Uterus (tissue), 4 donors: ENCODE results near the gene BTN2A1. TPM values are rescaled to one million over a fixed set of nuclear protein-coding genes. Genes with fewer than 3 reads are reported as not detected.
"Not testable (repeated sequence)": the region's sequence is repeated elsewhere in the genome, so short reads cannot be mapped to it uniquely, and the experiment has no call there.

Experiments used
- DNase-seq, 2 donors: peaks; one replicate each; pipeline ENCODE4 v3.0.0-alpha.2; 2019 to 2020
- H3K27ac ChIP-seq, 2 donors: fragments of 200-600 bp; sonication (generic); 1 replicate in 1 of 2; 2 replicates in 1 of 2; pipeline ENCODE4 v1.5.1; 2016 to 2018
- H3K27me3 ChIP-seq, 2 donors: fragments of 200-600 bp; sonication (generic); one replicate each; pipeline ENCODE4 v1.5.1; 2018 to 2019; ENCODE audit warnings: control low read depth in 1 of 2
- H3K36me3 ChIP-seq, 2 donors: fragments of 200-600 bp; sonication (generic); one replicate each; pipeline ENCODE4 v1.5.1; 2019; ENCODE audit warnings: control low read depth in 1 of 2
- H3K4me1 ChIP-seq, 2 donors: fragments of 200-600 bp; sonication (generic); one replicate each; pipeline ENCODE4 v1.5.1; 2018 to 2019; ENCODE audit warnings: control low read depth in 1 of 2
- H3K4me3 ChIP-seq, 2 donors: fragments of 200-600 bp; sonication (generic); 1 replicate in 1 of 2; 2 replicates in 1 of 2; pipeline ENCODE4 v1.5.1; 2018 to 2019; ENCODE audit warnings: mild to moderate bottlenecking in 1 of 2
- H3K9me3 ChIP-seq, 2 donors: fragments of 200-600 bp; sonication (generic); one replicate each; pipeline ENCODE4 v1.5.1; 2019; ENCODE audit warnings: control low read depth in 1 of 2
- POLR2A ChIP-seq, 2 donors: fragments of 450-650 bp; IDR thresholded peaks; one replicate each; pipeline ENCODE4 v1.6.1; 2016; ENCODE audit warnings: antibody characterized with exemption in 2 of 2, mild to moderate bottlenecking in 1 of 2, moderate library complexity in 1 of 2
- intact Hi-C: fragments of 100-400 bp; cut with DNase I; formaldehyde crosslinking; loops from one replicate; pipeline ENCODE4 v1.15.1; 2023; ENCODE audit warnings: low total_unique reads
- total RNA-seq, 4 donors: library from RNA; depleted of rRNA in 3 of 4; stranded (reverse); fragments of >200 nt in 3 of 4; gene quantifications; one replicate each; pipeline versions ENCODE4 v1.1.0 to v1.2.4, GENCODE V29; 2014 to 2023
- TF ChIP-seq, protein P1 (sequence below), 4 experiments: fragments of 200-600 bp in 2 of 4; fragments of 450-650 bp in 2 of 4; sonication (generic) in 2 of 4; IDR thresholded peaks; one replicate each; pipeline ENCODE4 v1.5.1; 2016 to 2019; ENCODE audit warnings: antibody characterized with exemption in 4 of 4, mild to moderate bottlenecking in 2 of 4, moderate library complexity in 1 of 4
- donor health status: DM: yes; HTN: yes; CAD: no.

Gene BTN2A1
- total RNA-seq, 4 donors from 2014 or later: 12.6 to 54.8 (median 26.1) TPM

DNA sequence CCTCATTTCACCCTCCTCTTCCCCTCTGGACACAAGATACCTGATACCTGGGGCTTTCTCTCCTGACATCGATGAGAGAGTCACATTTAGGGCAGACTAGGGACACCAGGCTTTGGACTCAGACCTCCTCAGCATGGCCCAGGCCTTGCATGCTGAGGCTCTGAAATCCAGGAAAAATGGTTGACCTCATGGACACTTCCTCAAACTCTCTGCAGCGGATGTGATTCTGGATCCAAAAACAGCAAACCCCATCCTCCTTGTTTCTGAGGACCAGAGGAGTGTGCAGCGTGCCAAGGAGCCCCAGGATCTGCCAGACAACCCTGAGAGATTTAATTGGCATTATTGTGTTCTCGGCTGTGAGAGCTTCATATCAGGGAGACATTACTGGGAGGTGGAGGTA lies 44.8 kb upstream of the BTN2A1 start:
- Histone ChIP-seq H3K27me3 (no peaks in the 10 kb centered on the region), H3K36me3 (no peaks in the 10 kb centered on the region), H3K4me1 (no peaks in the 10 kb centered on the region), H3K27ac (no peak overlapping the region), H3K9me3 (no peaks in the 10 kb centered on the region), H3K4me3 (no peak overlapping the region)
- intact Hi-C loops: no loop called here
- DNase-seq: no peak
- TF ChIP-seq, protein P1, sequence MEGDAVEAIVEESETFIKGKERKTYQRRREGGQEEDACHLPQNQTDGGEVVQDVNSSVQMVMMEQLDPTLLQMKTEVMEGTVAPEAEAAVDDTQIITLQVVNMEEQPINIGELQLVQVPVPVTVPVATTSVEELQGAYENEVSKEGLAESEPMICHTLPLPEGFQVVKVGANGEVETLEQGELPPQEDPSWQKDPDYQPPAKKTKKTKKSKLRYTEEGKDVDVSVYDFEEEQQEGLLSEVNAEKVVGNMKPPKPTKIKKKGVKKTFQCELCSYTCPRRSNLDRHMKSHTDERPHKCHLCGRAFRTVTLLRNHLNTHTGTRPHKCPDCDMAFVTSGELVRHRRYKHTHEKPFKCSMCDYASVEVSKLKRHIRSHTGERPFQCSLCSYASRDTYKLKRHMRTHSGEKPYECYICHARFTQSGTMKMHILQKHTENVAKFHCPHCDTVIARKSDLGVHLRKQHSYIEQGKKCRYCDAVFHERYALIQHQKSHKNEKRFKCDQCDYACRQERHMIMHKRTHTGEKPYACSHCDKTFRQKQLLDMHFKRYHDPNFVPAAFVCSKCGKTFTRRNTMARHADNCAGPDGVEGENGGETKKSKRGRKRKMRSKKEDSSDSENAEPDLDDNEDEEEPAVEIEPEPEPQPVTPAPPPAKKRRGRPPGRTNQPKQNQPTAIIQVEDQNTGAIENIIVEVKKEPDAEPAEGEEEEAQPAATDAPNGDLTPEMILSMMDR (IDR thresholded peaks at IDR 0.05): no peak
- no peak for TF ChIP-seq POLR2A (IDR thresholded peaks at IDR 0.05)

DNA sequence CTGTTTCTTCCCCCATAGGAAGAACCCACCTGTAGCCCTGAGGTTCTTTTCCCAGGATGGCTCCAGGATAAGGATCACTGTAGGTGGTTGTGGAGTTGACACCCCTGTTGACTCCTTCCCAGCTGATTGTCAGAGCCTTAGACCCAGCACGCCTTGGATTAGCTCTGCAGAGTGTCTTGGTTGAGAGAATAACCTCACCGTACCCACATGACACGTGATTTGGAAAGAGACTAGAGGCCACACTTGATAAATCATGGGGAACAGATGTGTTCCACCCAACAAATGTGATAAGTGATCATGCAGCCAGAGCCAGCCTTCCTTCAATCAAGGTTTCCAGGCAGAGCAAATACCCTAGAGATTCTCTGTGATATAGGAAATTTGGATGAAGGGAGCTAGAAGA lies 43.5 kb upstream of the BTN2A1 start:
- no peaks in the 10 kb centered on the region for H3K36me3 ChIP-seq
- no peak for DNase-seq
- intact Hi-C loops: no loop called here

DNA sequence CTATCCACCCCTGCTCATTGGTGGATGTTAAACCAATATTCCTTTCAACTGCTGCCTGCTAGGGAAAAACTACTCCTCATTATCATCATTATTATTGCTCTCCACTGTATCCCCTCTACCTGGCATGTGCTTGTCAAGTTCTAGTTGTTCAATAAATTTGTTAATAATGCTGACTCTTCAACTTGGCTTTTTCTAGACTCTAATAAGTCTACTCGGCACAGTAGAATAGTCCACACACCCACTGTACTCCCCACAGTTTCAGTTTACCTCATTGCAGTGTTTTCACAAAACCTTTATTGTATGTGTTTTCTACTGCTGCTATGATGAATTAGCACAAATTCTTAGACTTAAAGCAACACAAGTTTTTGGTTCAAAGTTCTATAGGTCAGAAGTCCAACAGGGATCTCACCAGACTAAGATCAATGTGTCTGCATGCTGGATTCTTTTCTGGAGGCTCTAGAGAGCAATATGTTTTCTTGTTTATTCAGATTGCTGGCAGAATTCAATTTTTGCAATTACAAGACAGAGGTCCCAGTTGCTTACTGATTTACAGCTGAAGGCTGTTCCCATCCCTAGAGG lies 42.6 kb upstream of the BTN2A1 start:
- Histone ChIP-seq H3K4me1 (no peaks in the 10 kb centered on the region), H3K27ac (no peak overlapping the region), H3K36me3 (no peaks in the 10 kb centered on the region), H3K9me3 (no peaks in the 10 kb centered on the region), H3K4me3 (no peak overlapping the region), H3K27me3 (no peaks in the 10 kb centered on the region)
- intact Hi-C loops: no loop called here
- no peak for DNase-seq
- TF ChIP-seq POLR2A (IDR thresholded peaks at IDR 0.05): no peak
- TF ChIP-seq, protein P1 (IDR thresholded peaks at IDR 0.05): no peak

More for the DNA sequence above, 43.5 kb upstream of the BTN2A1 start:
- H3K4me3 ChIP-seq: no peak overlapping the region
- H3K27ac ChIP-seq: no peak overlapping the region
- no peaks in the 10 kb centered on the region for H3K4me1 ChIP-seq
- TF ChIP-seq, protein P1 (IDR thresholded peaks at IDR 0.05): no peak
- TF ChIP-seq POLR2A (IDR thresholded peaks at IDR 0.05): no peak
- no peaks in the 10 kb centered on the region for H3K27me3 ChIP-seq
- no peaks in the 10 kb centered on the region for H3K9me3 ChIP-seq

DNA sequence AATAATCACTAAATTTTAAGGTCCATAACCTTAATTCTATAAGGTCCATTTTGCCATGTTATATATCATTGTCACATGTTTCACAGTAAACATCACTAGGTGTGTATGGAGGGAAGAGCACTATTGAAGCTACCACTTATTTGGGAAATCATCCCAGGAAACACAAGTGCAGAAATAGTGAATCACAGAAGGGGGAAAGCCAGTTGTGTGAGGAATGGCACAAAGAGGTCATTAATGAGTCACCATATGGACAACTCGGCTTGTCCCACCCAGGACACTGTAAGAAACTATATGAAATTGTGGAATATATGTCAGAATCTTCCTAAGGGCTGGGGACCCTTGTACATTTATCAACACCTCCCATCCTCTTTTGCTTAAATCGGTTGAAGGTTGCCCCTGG lies 42.0 kb upstream of the BTN2A1 start:
- TF ChIP-seq, protein P1 (IDR thresholded peaks at IDR 0.05): no peak
- no peak for TF ChIP-seq POLR2A (IDR thresholded peaks at IDR 0.05)
- intact Hi-C loops: no loop called here
- Histone ChIP-seq H3K4me1 (peaks cover 0 to 5% of the 10 kb centered on the region in 2 donors), H3K4me3 (no peak overlapping the region), H3K27ac (no peak overlapping the region), H3K9me3 (no peaks in the 10 kb centered on the region), H3K27me3 (no peaks in the 10 kb centered on the region), H3K36me3 (no peaks in the 10 kb centered on the region)
- DNase-seq: no peak

DNA sequence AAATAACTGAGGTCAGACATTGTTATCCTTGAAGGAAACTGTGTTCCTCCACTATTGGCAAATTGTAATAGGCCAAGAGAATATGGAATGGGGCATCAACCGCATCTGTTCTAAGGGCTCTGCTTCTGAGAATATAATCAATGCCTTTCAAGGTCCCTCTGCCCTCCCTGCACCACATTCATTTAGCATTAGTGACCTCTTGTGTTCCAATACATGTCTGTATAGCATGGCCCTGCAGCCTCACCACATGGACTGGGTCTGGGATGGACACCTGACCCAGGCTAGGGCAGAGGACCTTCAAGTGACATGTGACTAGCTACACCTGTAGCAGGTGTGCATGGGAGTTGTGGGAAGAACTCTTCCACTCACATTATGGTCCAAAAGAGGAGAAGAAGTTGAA lies 41.5 kb upstream of the BTN2A1 start:
- H3K9me3 ChIP-seq: no peaks in the 10 kb centered on the region
- no peak overlapping the region for H3K27ac ChIP-seq
- DNase-seq: no peak
- H3K4me1 ChIP-seq: peaks cover 0 to 5% of the 10 kb centered on the region in 2 donors
- H3K36me3 ChIP-seq: no peaks in the 10 kb centered on the region
- no peak overlapping the region for H3K4me3 ChIP-seq
- TF ChIP-seq POLR2A (IDR thresholded peaks at IDR 0.05): no peak
- TF ChIP-seq, protein P1 (IDR thresholded peaks at IDR 0.05): no peak
- no peaks in the 10 kb centered on the region for H3K27me3 ChIP-seq
- intact Hi-C loops: no loop called here

DNA sequence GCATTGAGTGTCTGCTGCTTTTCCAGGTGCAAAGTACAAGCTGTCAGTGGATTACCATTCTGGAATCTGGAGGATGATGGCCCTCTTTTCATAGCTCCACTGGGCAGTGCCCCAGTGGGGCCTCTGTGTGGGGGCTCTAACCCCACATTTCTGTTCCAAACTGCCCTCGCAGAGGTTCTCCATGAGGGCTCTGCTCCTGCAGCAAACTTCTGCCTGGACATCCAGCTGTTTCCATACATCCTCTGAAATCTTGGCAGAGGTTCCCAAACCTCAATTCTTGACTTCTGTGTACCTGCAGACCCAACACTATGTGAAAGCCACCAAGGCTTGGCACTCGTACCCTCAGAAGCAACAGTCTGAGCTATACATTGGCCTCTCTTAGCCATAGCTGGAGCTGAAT lies 39.7 kb upstream of the BTN2A1 start:
- H3K4me3 ChIP-seq, H3K36me3 ChIP-seq, H3K9me3 ChIP-seq, H3K27me3 ChIP-seq, H3K4me1 ChIP-seq, H3K27ac ChIP-seq, intact Hi-C loops, DNase-seq: not testable (repeated sequence)

DNA sequence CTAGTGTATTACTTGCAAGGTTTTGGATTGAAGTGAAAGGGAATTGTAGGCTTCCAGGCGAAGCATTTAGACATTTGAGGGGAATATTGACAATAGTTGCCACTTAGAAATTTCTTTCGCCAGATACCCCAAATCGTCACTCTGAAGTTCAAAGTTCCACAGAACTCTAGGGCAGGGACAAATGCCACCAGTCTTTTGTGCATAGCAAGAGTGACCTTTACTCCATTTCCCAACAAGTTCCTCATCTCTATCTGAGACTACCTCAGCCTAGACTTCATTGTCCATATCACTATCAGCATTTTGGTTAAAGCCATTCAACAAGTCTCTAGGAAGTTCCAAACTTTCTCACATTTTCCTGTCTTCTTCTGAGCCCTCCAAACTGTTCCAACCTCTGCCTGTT lies 39.0 kb upstream of the BTN2A1 start:
- intact Hi-C loops: not testable (repeated sequence)

More for the DNA sequence above, 39.0 kb upstream of the BTN2A1 start:
- not testable (repeated sequence) for H3K4me3 ChIP-seq, H3K36me3 ChIP-seq, H3K27me3 ChIP-seq, DNase-seq, H3K4me1 ChIP-seq, H3K9me3 ChIP-seq, H3K27ac ChIP-seq
